HepG2 (cell line): ENCODE data around the gene KLHL40. TPM values are rescaled to one million over a fixed set of nuclear protein-coding genes. Genes with fewer than 3 reads are reported as not detected.

Experiments
- ATAC-seq: fragments of 200-7000 bp; cut with Tn5 transposase; 3 replicates; pipeline ENCODE4 v1.9.1; 2020; ENCODE audit warnings: mild to moderate bottlenecking, moderate library complexity
- BruUV-seq: library from RNA; stranded (reverse); fragments of 400-500 nt; replicated peaks from 2 replicates; lab custom pipeline; 2021; lab: Mats Ljungman, UMichigan
- CTCF ChIA-PET: fragments of 300-600 bp; formaldehyde crosslinking; extraction: SDS; loops from one replicate; lab custom pipeline; 2021; ENCODE audit warnings: low total read pairs, inconsistent platforms, low intra/inter-chr PET ratio; lab: Yijun Ruan, JAX
- POLR2A ChIA-PET: fragments of 350-600 bp; sonication (Branson Sonifier 250); formaldehyde crosslinking; loops from one replicate; lab custom pipeline; 2020; ENCODE audit warnings: antibody characterized with exemption, inconsistent platforms; lab: Yijun Ruan, JAX
- DNase-seq: peaks from one replicate; pipeline ENCODE4 v3.0.0-alpha.2; 2015; ENCODE audit warnings: low spot score
- FAIRE-seq: peaks from 3 replicates; lab custom pipeline; 2011; peaks lifted over from hg19 to GRCh38; lab: Jason Lieb, UNC
- H2AFZ ChIP-seq: one replicate; pipeline ENCODE4 v1.6.1; 2011; ENCODE audit warnings: low read length, inconsistent platforms
- H3K27ac ChIP-seq: fragments of 300-600 bp; 3 replicates; pipeline ENCODE4 v1.8.0; 2011; ENCODE audit warnings: mixed run types, mild to moderate bottlenecking, mixed read lengths, low read length, inconsistent platforms; ENCODE audit not compliant: insufficient read depth; ENCODE audit errors: extremely low read length
- H3K27me3 ChIP-seq, 2 experiments: fragments of 200-600 bp in 1 of 2; 2 replicates in 1 of 2; 3 replicates in 1 of 2; pipeline versions ENCODE4 v1.6.0 to v1.8.0; 2011; ENCODE audit warnings: low read length in 2 of 2, mild to moderate bottlenecking in 2 of 2, moderate library complexity in 2 of 2, inconsistent platforms in 1 of 2; ENCODE audit not compliant: insufficient read depth in 2 of 2, control insufficient read depth in 1 of 2
- H3K36me3 ChIP-seq, 2 experiments: fragments of 200-600 bp in 1 of 2; replicated peaks in 1 of 2; 2 replicates in 1 of 2; 3 replicates in 1 of 2; pipeline versions ENCODE4 v1.5.1 to v1.8.0; 2011; ENCODE audit warnings: low read length in 2 of 2, inconsistent platforms in 1 of 2; ENCODE audit not compliant: insufficient read depth in 2 of 2, control insufficient read depth in 1 of 2
- H3K4me1 ChIP-seq: 2 replicates; pipeline ENCODE4 v1.5.1; 2012; ENCODE audit warnings: low read length, inconsistent platforms; ENCODE audit not compliant: insufficient read depth
- H3K4me2 ChIP-seq: 2 replicates; pipeline ENCODE4 v1.6.0; 2011; ENCODE audit warnings: low read depth, low read length, inconsistent platforms
- H3K4me3 ChIP-seq, 3 experiments: fragments of 200-600 bp in 1 of 3; sonication (generic), shearing (Covaris generic) in 1 of 3; replicated peaks in 1 of 3; 2 replicates each; pipeline ENCODE4 v1.5.1; 2011 to 2016; ENCODE audit warnings: low read length in 3 of 3, inconsistent platforms in 2 of 3, low read depth in 2 of 3, mild to moderate bottlenecking in 2 of 3, control low read depth in 1 of 3, mixed read lengths in 1 of 3; ENCODE audit not compliant: insufficient read depth in 1 of 3
- H3K79me2 ChIP-seq: one replicate; pipeline ENCODE4 v1.6.1; 2011; ENCODE audit warnings: low read length, inconsistent platforms; ENCODE audit not compliant: insufficient read depth
- H3K9ac ChIP-seq: 2 replicates; pipeline ENCODE4 v1.6.0; 2011; ENCODE audit warnings: mild to moderate bottlenecking, low read depth, low read length, inconsistent platforms; ENCODE audit not compliant: insufficient read depth
- H3K9me3 ChIP-seq: 2 replicates; pipeline ENCODE4 v1.5.1; 2012; ENCODE audit warnings: mild to moderate bottlenecking, low read length
- H4K20me1 ChIP-seq: 2 replicates; pipeline ENCODE4 v1.6.0; 2011; ENCODE audit warnings: inconsistent platforms, mild to moderate bottlenecking, low read length, moderate library complexity; ENCODE audit not compliant: insufficient read depth
- ELF1 ChIP-seq: sonication (generic); formaldehyde crosslinking; IDR thresholded peaks from 2 replicates; pipeline ENCODE4 v1.4.0; 2020; ENCODE audit warnings: missing genetic modification reagents
- HOXD1 ChIP-seq: sonication (generic); formaldehyde crosslinking; IDR thresholded peaks from 2 replicates; pipeline ENCODE4 v1.5.0; 2020; ENCODE audit warnings: missing genetic modification reagents
- MXD4 ChIP-seq: IDR thresholded peaks from 2 replicates; pipeline ENCODE4 v1.6.1; 2016; ENCODE audit warnings: mild to moderate bottlenecking, missing biosample characterization, missing genetic modification reagents
- NFKBIZ ChIP-seq: IDR thresholded peaks from 2 replicates; pipeline ENCODE4 v1.6.1; 2018; ENCODE audit warnings: missing genetic modification reagents, missing compliant biosample characterization
- SNRNP70 ChIP-seq: fragments of 200-400 bp; formaldehyde crosslinking; IDR thresholded peaks from 2 replicates; pipeline ENCODE4 v1.6.1; 2017; ENCODE audit warnings: mild to moderate bottlenecking, low read depth, low read length, moderate library complexity
- TBX3 ChIP-seq: fragments of 450-650 bp; IDR thresholded peaks from 2 replicates; pipeline ENCODE4 v1.6.1; 2017; ENCODE audit warnings: antibody characterized with exemption, mild to moderate bottlenecking, inconsistent platforms, borderline replicate concordance
- TEAD3 ChIP-seq: optimal IDR thresholded peaks from 2 replicates; pipeline ENCODE3; 2016; ENCODE audit warnings: borderline replicate concordance
- ZNF678 ChIP-seq: sonication (generic); formaldehyde crosslinking; IDR thresholded peaks from 2 replicates; pipeline ENCODE4 v1.4.0; 2020; ENCODE audit warnings: mild to moderate bottlenecking, missing genetic modification reagents
- WGBS: methylation state at CpG from one replicate; pipeline ENCODE4 v1.1.6; 2017; ENCODE audit warnings: low lambda C conversion rate; 5-methylcytosine and 5-hydroxymethylcytosine counted together
- in situ Hi-C: cut with HindIII; loops from 2 replicates; pipeline ENCODE4 v1.10.0; 2017; ENCODE audit warnings: low pct_unique_long_range_greater_than_20kb; ENCODE audit not compliant: extremely low pct_ligation_motif_present
- intact Hi-C: fragments of 100-400 bp; cut with micrococcal nuclease; formaldehyde crosslinking; loops from one replicate; pipeline ENCODE4 v1.10.0; 2022; ENCODE audit not compliant: unreplicated experiment
- polyA plus RNA-seq, 8 experiments: library from polyadenylated mRNA; depleted of rRNA in 3 of 8; stranded (reverse) in 7 of 8; unstranded in 1 of 8; fragments of >200 nt; fragmentation: Illumina TruSeq in 4 of 8; extraction: Trizol in 4 of 8; gene quantifications; 2 replicates each; pipeline versions ENCODE4 v1.2.1 to v1.2.3, GENCODE V29; 2011 to 2016; ENCODE audit warnings: low read depth in 4 of 8, missing spikeins in 1 of 8, mixed read lengths in 1 of 8; ENCODE audit not compliant: insufficient read depth in 1 of 8
- total RNA-seq, 5 experiments: library from RNA; depleted of rRNA; stranded (reverse); fragments of >200 nt; fragmentation: Illumina TruSeq; extraction: Trizol; gene quantifications; 2 replicates each; pipeline ENCODE4 v1.2.3, GENCODE V29; 2016; ENCODE audit warnings: low read depth in 1 of 5
- TF ChIP-seq, protein P1 (sequence below): sonication (generic); formaldehyde crosslinking; IDR thresholded peaks from 2 replicates; pipeline ENCODE4 v1.5.0; 2020; ENCODE audit warnings: missing genetic modification reagents

Gene KLHL40
- total and polyA plus RNA-seq, 2 of the 13 experiments (the other 11 are each of a cell fraction or from before 2014, with no cell fraction given), result not detected

DNA sequence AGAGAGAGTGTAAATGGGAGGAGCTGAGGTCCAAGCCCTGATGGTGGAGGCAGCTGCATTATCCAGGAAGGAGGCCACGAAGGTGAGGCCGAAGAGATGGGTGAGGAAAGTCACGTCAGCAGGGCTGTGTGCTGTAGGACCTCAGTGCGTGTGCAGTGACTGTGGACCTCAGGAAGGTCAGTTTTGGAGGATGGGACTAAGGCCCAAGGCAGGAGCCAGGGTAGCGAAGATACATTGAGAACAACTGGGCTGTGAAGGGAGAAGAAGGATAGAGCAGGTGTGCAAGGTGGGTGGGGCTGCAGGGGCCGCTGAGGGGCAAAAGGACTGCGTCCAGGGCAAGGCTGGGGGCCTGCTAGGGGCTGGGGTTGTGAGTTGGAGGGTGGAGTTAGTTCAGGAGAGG, 4.9 kb downstream of the KLHL40 start:
- H3K9me3 ChIP-seq, result no peaks in the 10 kb centered on the region
- H3K9ac ChIP-seq, result no peak overlapping the region
- BruUV-seq, result no TSS peak
- intact Hi-C loops, result no loop called here
- TF ChIP-seq ZNF678 (no peak), ELF1 (no peak), MXD4 (no peak)
- TF ChIP-seq, all 625 proteins: peak for 0
- FAIRE-seq (no peak), DNase-seq (no peak), ATAC-seq (no peak)
- Histone ChIP-seq H3K79me2 (no peaks in the 10 kb centered on the region), H3K4me3 (no peak overlapping the region), H3K27ac (no peak overlapping the region), H3K4me2 (no peak overlapping the region), H2AFZ (no peak overlapping the region), H4K20me1 (no peaks in the 10 kb centered on the region), H3K27me3 (peaks cover 2 to 47% of the 10 kb centered on the region in 2 experiments; a peak in 4 of 5 replicates), H3K36me3 (no peaks in the 10 kb centered on the region), H3K4me1 (no peaks in the 10 kb centered on the region)
- CTCF ChIA-PET, result no interaction called here
- in situ Hi-C loops, result no loop called here
- WGBS, result 12% methylated on average over 7 of the region's 7 CpGs
- POLR2A ChIA-PET, result no interaction called here

DNA sequence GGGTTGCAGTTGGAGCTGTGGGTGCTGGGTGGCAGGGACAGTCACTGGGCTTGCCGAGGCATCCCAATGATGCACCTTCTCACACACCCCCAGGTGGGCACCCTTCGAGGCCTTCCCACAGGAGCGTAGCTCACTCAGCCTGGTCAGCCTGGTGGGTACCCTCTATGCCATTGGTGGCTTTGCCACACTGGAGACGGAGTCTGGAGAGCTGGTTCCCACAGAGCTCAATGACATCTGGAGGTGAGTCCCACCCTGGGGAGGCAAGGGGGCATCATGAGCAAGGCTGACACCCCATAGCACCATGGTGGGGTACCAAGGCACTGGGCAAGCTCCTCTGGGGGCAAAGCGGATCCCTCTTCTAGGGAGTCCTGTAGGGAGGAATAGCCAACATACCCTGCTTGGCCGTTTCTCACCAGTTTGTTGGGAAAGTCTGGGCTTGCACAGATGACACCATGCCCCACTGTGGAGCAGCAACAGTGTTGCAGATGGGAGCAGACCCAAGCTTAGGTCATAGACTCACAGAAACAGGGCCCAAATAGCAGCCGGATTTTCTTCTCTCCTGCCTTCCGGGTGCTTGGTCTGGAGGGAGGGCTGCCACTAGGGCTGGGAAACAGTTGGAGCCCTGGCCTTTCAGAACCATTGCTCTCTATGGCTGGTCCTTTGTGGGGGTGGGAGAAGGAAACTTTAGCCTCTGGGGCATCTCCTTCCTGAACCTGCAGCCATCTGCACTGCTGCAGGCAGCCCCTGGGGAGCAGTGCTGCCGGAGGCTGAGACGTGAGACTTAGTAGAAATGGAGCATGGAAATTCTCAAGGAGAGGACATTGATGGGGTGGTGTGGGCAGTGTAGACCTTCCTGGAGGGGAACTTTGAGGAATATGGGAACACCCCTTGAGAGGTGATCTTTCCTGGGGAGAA, 5.7 kb downstream of the KLHL40 start:
- no peak for ATAC-seq
- WGBS, result 8% methylated on average over 3 of the region's 10 CpGs
- FAIRE-seq, result no peak
- DNase-seq, result no peak
- no peak for TF ChIP-seq HOXD1 (CRISPR knock-in tag)
- TF ChIP-seq SNRNP70, result no peak
- TF ChIP-seq TEAD3 (CRISPR knock-in tag), result no peak
- no peak for TF ChIP-seq NFKBIZ (CRISPR knock-in tag)
- TF ChIP-seq, protein P1, sequence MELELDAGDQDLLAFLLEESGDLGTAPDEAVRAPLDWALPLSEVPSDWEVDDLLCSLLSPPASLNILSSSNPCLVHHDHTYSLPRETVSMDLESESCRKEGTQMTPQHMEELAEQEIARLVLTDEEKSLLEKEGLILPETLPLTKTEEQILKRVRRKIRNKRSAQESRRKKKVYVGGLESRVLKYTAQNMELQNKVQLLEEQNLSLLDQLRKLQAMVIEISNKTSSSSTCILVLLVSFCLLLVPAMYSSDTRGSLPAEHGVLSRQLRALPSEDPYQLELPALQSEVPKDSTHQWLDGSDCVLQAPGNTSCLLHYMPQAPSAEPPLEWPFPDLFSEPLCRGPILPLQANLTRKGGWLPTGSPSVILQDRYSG (CRISPR knock-in tag), result no peak
- TF ChIP-seq TBX3, result no peak
- TF ChIP-seq, all 625 proteins: peak for 0
- Histone ChIP-seq H3K27me3 (peaks cover 4 to 50% of the 10 kb centered on the region in 2 experiments; a peak in 4 of 5 replicates), H3K4me2 (no peak overlapping the region), H3K36me3 (no peaks in the 10 kb centered on the region), H3K4me1 (no peaks in the 10 kb centered on the region), H3K4me3 (no peak overlapping the region), H3K27ac (no peak overlapping the region), H4K20me1 (no peaks in the 10 kb centered on the region), H3K79me2 (no peaks in the 10 kb centered on the region), H2AFZ (no peak overlapping the region), H3K9me3 (no peaks in the 10 kb centered on the region), H3K9ac (no peak overlapping the region)
- in situ Hi-C loops (no loop called here), intact Hi-C loops (no loop called here)
- BruUV-seq, result no TSS peak
- ChIA-PET CTCF (no interaction called here), POLR2A (no interaction called here)
